GM21526 (cell line): ENCODE results near the gene PIP5K1B.
"Not testable (repeated sequence)": the region's sequence is repeated elsewhere in the genome, so short reads cannot be mapped to it uniquely, and the experiment has no call there.

Experiments
- ATAC-seq: cut with Tn5 transposase; IDR thresholded peaks from one replicate; pipeline ENCODE4 v1.9.1; 2021; ENCODE audit warnings: moderate library complexity; ENCODE audit not compliant: unreplicated experiment, low FRiP score

PIP5K1B gene, protein sequence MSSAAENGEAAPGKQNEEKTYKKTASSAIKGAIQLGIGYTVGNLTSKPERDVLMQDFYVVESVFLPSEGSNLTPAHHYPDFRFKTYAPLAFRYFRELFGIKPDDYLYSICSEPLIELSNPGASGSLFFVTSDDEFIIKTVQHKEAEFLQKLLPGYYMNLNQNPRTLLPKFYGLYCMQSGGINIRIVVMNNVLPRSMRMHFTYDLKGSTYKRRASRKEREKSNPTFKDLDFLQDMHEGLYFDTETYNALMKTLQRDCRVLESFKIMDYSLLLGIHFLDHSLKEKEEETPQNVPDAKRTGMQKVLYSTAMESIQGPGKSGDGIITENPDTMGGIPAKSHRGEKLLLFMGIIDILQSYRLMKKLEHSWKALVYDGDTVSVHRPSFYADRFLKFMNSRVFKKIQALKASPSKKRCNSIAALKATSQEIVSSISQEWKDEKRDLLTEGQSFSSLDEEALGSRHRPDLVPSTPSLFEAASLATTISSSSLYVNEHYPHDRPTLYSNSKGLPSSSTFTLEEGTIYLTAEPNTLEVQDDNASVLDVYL

DNA sequence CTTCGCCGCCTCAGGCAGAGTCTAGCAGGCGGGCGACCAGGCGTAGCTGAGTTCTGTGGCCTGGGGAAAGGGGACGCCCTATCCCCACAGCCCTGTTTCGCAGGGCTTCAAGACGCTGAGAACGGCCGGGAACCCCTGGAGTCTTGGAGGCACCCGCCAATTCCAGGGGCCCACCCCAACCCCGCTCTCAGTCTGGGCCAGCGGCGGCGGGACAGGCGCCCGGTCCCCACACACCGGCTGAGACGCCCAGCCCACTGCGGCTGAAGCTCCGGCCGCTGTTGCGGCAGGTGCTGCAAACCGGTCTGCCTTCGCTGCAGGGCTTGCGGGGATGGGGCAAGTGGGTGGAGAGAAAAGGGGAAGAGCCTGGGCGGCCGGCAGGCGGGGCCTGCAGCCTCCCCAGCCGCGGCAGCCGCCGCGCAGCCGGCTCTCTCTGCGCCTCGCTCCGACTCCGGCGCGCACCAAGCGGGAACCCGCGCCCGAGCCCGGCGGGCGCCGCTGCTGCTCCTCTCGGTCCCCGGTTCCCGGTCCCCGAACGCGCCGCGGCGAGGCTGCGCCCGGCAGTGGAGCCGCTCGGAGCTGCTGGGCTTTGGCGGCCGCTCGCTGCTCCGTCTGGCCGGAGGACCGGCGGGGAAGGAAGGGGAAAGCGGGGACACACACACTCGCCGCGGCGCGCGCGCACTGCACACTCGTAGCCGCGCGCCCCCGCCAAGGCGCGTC is at the start of gene PIP5K1B:
Gene PIP5K1B (plus strand): TSS at position 427 of the 717 bp plus-strand sequence. CDS start 117,375 bp downstream, outside the sequence.
- ATAC-seq: peak; percentile 72

DNA sequence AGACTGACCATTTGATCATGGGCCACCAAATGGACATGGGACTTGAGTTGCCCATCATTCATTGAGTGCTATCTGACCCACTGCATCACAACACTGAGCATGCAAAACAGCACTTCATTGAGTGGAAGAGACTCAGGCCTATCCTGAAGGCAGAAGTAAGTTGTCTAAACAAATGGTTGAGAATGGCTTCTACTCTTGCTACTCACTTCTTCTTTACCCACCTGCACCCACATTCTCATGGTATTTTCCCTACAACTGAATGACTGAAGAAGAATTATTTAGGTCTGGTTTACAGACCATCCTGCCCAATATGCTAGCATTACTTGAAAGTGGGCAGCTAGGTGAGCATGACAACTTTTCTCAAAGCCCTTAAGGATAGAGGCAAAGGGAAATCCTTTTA is 41.0 kb upstream of the PIP5K1B start:
- ATAC-seq: no peak

DNA sequence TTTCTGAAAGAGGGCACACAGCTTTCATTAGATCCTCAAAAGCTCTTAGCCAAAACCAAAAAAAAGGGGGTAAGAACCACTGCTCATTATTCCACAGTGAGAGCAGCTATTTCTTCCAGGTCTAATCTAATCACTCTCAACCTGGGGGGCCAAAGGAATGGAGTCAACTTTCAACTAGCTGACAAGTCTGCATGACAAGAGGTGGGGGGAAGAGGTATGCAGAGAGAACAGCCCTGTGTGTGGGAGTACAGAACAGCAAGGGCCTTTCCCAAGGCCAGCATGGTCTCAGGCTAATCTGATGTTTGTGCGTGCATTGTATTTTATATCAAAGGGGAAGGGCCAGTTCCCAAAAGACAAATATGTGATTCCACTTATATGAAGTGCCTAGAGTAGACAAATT is 36.9 kb upstream of the PIP5K1B start:
- ATAC-seq: no peak

DNA sequence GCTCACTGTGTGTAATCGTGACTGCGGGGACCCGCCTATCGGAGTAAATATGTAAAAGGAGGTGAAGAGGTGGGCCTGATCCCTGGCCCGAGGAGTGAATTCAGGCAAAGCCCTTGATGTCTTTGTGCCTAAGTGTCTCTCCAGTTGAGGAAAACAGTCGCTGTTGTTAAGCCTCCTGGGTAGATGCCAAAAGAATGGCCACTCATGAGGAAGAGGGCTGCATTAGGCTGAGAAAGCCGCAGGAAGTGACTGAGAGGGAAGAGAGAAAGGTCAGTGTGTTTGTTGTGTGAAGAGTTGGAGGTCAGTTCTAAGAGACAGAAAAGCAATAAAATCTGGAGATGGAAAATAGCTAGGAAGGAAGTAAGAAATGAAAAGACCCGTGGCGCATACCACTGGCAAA is 35.8 kb upstream of the PIP5K1B start:
- ATAC-seq: no peak

DNA sequence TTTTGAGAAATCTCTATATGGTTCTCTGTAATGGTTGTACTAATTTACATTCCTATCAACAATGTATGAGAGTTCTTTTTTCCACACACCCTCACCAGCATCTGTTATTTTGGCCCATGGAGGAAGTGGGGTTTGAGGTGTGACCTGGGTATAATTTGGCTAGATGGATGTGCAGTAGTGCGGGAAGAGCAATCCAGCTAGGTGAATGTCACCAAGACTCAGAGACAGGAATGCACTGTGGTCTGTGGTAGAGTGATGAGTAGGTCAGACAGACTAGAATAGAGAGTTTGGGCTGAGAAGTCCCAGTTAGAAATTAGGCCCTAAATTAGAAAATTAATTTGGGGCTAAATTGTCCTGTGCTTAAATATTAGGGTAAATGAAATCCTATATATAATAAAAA is 32.8 kb upstream of the PIP5K1B start:
- no peak for ATAC-seq

DNA sequence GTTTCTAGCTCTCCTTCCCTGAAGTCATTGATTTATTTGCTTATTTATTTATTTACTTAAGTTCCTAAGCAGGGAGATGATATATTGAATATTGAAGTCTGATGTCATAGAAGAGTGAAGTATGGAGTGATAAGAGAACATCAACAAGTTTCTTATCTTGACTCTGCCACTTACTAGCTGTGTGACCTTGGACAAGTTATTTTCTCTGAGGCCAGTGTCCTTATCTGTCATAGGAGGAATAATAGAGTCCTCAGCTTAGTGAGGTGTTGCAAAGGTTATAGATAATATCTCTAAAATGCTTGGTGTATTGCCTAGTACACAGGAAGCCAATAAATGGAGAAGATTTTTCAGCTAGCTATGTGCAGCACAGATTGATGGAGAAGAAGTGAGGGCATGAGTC is 32.4 kb upstream of the PIP5K1B start:
- ATAC-seq: no peak

DNA sequence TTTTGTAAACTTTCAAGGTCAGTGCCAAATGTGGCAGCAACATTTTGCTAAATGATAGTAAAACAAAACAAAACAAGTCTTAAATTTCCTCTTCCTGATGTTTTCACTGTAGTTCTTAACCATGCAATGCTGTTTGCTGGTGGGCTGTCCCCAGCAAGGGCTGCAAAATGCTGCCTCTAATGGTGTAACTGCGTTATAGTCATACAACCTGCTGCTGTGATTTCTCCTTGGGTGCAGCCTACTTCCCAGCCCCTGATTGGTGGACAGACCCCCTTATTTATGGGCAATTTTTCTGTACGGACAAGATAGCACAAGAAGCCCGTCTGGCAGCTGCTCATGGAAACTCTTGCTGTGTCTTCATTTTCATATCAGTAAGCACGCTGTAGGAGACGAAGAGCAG is 26.6 kb upstream of the PIP5K1B start:
- peak; percentile 58 for ATAC-seq

DNA sequence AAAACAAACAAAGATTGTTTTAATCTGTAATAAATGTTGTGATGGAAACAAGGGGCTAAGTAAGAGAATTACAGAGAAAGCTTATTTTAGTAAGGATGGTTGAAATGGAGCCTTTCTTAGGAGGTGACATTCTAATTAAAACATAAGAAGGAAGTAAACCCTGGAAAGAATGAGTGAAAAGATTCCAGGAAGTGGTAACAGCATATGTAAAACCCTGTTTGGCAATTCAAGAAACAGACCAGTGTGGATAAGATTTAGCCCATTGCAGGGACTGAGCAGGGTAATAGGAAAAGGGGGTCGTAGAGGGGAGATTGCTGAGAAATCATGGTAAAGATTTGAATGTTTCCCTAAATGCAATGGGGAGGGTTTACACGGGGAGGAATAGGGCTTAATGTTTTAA is 21.6 kb upstream of the PIP5K1B start:
- no peak for ATAC-seq

DNA sequence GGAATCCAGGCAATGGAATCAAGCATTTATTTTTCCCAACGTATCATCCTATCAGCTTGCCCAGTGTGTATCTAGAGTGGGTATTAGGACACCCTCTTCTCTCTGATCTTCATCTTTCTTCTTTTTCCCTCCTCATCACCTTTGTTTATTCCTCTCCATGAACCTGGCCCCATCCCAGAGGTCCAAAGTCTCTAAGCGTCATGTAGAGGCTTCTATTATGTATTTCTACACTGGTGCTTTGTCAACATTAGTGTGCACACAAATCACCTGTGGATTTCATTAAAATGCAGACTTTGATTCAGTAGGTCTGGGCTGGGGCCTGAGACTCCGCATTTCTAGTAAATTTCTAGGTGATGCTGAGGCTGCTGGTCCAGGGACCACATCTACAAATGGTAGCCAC is 19.8 kb upstream of the PIP5K1B start:
- ATAC-seq: no peak

DNA sequence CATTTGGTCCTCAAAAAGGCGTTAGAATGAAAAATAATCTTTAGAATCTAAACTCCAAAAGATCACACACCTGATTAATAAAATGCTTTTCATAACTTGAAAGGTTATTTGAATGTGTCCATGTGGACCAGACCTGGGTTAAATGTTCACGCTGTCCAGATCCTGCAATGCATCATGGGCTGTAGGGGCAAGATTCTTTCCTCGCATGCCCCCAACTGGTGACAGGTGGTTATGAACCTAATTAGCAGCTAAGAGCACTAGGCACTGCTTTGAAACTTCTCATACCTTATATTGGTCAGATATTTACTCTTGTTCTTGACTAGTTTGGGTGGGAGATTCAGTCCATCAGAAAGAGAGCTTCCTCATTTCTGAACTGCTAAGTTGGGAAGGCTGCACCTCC is 19.3 kb upstream of the PIP5K1B start:
- peak; percentile 96 for ATAC-seq

DNA sequence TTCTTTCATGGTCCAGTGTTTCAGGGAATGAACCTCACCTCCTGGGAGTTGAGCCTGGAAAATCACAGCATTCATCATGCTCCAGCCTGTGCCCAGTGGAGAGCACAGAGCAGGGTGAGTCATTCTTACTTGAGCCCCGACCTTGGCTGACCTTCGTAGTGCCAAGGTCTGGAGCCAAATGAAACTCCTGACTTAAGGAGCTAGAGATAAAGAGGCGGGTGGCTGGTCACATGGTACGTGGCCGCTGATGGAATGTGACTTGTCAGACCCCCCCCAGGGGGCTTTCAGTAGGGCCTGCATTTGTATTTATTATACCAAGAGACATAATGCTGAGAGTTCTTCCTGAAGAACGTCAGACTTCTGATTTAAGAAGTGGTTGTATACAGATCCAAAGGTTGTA is 15.0 kb upstream of the PIP5K1B start:
- ATAC-seq: no peak

DNA sequence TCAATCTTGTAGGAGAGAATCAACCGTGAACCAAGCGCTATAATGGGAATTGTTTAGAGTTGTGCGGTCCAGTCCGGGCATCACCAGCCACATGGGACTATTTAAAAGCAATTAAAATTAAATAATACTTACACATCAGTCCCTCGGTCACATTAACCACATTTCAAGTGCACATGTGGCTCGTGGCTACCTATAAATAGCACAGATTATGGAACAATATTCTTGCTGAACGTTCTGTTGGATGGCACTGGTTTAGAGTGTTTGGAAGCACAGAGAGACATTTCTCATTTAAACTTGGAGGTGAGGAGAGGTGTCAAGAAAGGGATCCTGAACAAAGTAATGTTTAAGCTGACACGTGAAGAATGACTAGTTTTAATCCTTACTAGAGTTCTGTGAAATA is 12.5 kb upstream of the PIP5K1B start:
- no peak for ATAC-seq

DNA sequence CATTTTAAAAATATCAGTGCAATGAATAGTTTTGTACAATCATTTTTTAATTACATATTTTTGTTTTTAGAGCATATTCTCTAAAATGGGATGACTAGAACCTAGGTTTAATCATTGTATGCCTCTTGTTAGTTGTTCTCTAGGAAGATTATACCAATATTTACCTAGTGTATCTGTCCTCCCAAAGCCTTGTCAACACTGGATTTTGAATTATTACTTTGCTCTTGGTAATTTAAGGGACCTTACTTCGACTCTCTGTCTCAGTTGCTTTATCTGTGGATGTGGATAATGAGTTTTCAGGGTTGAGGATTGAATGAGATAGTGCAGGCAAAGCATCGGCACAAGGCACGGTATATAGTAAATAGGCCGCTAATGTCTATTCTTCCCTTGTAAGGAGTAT is 10.9 kb upstream of the PIP5K1B start:
- ATAC-seq: no peak

DNA sequence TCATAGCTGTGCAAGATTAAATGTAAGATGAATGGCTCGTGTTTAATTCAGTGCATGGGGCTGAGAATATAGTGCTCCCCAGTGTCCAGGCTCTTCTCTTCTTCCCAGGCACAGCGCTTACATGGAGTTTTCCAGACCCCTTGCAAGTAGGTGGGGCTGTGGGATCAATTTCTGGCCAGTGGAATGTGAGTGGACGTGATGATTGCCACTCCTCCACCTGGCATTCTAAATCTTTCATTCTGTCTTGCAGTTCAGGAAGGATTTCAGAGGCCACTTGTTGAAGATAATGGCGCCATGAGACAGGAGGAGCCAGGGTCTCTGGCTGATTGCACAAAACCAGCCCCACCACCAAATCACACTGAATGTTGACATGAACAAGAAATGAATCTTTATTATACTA is 7.2 kb upstream of the PIP5K1B start:
- ATAC-seq: no peak

DNA sequence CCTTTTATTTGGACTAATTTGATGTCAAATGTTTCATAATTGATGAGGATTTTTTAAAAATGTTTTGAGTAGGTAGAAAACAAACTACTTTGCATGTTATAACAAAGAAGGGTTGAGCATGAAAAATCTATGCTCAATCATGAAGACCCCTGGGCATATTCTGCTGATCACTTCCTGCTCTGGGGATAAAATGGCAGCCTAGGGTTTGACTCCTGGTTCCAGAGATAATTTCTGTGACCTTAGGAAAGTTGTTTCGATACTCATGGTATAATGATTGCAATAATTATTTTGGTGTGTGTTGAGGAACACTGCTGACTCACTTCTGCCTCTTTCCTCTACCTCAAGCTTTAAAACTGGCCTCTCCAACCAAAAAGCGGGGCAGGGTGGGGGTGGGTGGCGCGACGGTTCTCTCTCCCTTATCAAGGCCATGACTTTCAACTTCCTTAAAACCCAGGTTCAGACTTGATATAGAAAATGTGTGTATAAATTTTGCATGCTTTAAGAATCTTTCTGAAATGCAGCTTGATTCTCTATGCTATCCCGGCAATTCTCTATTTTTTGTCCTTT is 6.0 kb upstream of the PIP5K1B start:
- no peak for ATAC-seq

DNA sequence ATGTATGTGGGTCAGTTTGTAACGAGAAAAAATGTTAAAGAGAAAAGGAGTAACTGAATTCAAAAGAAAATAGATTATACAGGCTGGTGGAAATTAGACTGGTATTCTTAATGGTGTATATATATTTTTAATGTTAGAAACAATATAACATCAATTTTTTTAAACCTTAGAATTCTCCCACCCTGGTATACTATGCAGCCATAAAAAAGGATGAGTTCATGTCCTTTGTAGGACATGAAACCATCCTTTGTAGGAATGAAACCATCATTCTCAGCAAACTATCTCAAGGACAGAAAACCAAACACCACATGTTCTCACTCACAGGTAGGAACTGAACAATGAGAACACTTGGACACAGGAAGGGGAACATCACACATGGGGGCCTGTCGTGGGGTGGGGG is 5.4 kb upstream of the PIP5K1B start:
- ATAC-seq: not testable (repeated sequence)

DNA sequence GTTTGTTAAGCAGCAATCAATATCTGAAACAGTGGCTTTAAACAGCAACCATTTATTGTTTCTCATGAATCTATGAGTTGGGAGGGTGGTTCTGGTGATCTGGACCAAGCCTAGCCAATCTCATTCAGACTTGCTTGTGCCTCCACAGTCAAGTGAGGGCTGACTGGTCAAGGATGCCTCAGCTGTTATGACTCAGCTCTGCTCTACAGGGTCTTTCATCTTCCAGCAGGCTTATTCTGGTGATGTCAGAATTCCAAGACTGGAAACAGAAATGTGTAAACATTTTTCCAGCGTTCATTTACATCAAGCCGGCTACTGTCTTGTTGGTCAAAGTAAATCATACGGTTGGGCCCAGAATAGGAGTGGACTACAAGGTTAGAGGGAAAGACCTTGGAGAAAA is 2.5 kb upstream of the PIP5K1B start:
- ATAC-seq: no peak

DNA sequence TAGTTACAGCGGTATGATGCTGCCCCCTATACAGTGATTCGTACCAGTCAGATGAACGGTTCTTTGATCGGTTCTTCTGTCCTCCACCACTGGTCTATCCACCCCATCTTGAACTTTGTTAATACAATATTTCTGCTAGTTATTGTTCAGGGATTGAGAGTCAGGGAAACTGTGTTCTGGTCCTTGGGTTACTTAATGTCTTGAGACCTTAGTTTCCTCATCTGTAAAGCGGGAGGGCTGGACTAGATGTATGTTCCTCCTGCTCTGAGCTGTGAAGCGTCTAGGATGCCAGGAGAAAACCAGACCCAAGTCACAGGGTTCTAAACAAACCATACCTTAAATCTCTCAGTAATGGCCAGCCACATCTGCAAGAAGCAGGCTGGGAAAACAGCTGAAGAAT is 1.4 kb upstream of the PIP5K1B start:
- ATAC-seq: no peak

DNA sequence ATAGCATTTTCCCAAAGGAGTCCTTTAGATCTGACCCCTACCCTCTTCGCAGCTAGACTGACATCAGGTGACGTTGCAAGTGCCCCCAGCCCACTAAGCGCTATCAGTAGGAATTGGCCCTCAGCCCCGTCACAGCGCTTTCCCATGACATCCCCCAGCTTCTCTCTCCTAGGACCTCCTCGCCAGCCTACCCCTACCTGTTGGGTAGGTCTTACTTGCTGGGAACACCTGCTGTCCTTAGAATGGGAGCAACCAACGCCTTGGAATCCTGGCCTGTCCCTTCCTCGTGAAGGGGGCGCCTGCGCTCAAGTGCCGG is 584 bp upstream of the PIP5K1B start:
- ATAC-seq: no peak

DNA sequence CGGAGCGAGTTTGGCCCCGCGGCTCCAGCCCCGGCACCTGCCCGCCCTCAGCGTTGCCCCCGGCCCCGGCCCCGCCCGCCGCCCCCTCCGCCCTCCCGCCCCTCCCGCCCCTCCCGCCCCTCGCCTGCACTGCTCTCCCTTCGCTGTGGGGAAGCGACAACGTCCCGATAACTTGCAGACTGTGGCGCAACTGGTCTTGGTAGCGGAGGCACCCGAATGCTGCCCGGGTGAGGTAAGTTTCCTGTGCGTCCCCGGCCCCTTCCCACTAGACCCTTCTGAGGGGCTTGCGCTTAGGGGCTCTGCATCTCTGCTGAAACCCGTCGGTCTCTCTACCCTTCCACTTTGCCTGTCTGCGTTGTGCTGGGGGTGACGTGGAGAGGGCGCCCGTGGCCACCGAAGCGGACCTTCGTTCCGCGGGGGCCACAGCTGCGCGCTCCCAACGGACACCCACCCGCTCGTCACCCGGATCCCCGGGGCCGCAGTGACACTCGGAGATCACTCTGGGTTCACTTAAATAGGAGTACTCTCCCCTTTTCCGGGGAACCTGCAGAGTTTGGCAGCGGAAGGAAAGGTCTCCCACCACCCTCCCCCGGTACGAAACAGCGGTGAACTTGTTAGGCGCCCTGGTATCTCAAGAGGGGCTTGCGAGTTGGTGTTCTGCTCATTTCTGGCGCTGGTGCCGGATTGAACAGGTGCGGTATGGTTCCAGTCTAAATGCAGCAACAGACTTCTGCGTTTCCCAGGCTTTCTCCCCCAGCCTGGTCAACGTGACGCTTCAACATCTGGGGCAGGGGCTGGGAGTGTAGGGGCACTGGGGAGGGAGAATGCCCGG is 707 bp downstream of the PIP5K1B start:
- ATAC-seq: no peak
